ENCODE data around the gene NME8.

DNA sequence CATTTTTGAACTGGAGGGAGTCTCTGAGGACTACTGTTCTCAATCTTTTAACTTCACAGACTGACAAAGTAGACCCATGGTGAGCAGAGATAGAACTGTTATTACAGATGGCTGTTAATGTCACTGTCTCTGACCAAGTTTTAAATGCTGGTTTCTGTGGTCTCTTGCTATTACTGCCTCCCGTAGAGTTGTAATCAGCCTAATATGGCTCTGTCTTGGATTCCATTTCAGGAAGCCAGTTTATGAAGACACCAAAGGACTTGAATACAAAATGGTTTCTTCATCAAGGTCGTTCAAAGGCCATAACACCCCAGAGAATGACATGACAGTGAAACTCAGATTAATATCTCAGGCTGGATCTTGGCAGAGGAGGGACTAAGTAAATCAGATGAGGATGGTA, 64.4 kb downstream of the NME8 start:
- TF ChIP-seq, protein P1, sequence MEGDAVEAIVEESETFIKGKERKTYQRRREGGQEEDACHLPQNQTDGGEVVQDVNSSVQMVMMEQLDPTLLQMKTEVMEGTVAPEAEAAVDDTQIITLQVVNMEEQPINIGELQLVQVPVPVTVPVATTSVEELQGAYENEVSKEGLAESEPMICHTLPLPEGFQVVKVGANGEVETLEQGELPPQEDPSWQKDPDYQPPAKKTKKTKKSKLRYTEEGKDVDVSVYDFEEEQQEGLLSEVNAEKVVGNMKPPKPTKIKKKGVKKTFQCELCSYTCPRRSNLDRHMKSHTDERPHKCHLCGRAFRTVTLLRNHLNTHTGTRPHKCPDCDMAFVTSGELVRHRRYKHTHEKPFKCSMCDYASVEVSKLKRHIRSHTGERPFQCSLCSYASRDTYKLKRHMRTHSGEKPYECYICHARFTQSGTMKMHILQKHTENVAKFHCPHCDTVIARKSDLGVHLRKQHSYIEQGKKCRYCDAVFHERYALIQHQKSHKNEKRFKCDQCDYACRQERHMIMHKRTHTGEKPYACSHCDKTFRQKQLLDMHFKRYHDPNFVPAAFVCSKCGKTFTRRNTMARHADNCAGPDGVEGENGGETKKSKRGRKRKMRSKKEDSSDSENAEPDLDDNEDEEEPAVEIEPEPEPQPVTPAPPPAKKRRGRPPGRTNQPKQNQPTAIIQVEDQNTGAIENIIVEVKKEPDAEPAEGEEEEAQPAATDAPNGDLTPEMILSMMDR (IDR thresholded peaks at IDR 0.05): no peak
- TF ChIP-seq EZH2phosphoT487 (IDR thresholded peaks at IDR 0.05) (no peak), EZH2 (IDR thresholded peaks at IDR 0.05) (no peak)
